GM12801 (cell line): ENCODE measurements around the gene ALLC.

Experiments used
- TF ChIP-seq, protein P1 (sequence below): IDR thresholded peaks from one replicate; pipeline ENCODE4 v1.5.1; 2011; ENCODE audit warnings: control low read depth; ENCODE audit not compliant: insufficient read length; ENCODE audit errors: extremely low read depth

Gene ALLC

GRCh38 chr2:3647831-3648651, 10.0 kb upstream of the ALLC start:
- TF ChIP-seq, protein P1, sequence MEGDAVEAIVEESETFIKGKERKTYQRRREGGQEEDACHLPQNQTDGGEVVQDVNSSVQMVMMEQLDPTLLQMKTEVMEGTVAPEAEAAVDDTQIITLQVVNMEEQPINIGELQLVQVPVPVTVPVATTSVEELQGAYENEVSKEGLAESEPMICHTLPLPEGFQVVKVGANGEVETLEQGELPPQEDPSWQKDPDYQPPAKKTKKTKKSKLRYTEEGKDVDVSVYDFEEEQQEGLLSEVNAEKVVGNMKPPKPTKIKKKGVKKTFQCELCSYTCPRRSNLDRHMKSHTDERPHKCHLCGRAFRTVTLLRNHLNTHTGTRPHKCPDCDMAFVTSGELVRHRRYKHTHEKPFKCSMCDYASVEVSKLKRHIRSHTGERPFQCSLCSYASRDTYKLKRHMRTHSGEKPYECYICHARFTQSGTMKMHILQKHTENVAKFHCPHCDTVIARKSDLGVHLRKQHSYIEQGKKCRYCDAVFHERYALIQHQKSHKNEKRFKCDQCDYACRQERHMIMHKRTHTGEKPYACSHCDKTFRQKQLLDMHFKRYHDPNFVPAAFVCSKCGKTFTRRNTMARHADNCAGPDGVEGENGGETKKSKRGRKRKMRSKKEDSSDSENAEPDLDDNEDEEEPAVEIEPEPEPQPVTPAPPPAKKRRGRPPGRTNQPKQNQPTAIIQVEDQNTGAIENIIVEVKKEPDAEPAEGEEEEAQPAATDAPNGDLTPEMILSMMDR: no peak

- TF ChIP-seq, protein P1: no peak
These were observed 9.3 kb upstream of the ALLC start for GRCh38 chr2:3648652-3649177.

GRCh38 chr2:3649581-3649980, 8.4 kb upstream of the ALLC start:
- TF ChIP-seq, protein P1: no peak

- TF ChIP-seq, protein P1: no peak
These were observed 7.7 kb upstream of the ALLC start for GRCh38 chr2:3650140-3650920.

DNA sequence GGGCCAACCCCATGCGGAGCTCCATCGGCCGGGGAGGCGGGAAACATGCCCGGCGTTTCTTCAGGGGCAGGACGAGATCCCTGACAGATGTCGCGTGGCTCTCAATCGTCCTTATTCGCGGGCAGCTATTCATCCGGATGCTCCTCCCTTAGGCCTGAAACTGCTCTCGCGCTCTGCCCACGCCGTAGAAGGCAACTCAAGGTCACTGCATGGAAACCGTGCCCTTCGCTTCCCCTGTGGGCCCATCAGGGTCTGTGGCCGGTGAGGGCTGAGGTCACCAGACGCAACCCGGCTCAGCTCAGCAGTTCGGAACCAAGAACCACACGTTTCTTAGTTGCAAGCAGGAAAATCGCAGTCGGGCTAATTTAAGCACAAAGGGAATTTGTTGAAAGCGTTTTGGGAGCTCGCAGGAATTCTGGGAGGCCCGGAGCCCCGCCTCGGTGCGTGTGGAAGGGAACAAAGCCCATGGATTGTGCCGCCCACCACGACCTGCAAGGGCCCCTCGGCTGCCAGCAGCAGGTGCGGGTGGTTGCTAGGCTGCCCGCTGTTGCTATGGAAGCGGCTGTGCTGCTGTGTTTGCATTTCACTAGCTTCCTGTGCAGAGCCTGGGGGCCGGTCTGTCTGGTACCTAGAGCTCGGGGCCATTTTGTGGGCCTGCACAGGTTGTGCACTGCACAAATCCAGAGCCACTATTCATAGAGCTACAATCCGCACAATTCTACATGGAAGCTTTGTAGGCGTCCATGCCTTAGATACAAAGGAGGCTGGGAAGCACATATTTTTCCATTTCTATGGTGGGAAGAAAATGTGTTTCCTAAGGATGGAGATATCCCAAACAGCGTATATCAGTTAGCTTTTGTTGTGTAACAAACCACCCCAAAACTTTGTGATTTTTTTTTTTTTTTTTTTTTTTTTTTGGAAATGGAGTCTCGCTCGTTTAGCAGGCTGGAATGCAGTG, 6.0 kb upstream of the ALLC start:
- TF ChIP-seq, protein P1: no peak

GRCh38 chr2:3652896-3653625, 4.9 kb upstream of the ALLC start:
- TF ChIP-seq, protein P1: no peak
